Measurements from ENCODE around the gene SIPA1L3. TPM values are rescaled to one million over a fixed set of nuclear protein-coding genes. Genes with fewer than 3 reads are reported as not detected.

The SIPA1L3 gene

Small RNAs within 50 kb of the gene (small RNA-seq; reads per million reads assigned to genes)
- gene RN7SL663P (ENCODE audit: insufficient read depth), result not detected

Data from mesendoderm (in vitro differentiated cells).